Caco-2 (cell line): ENCODE measurements around the gene NGEF. TPM values are rescaled to one million over a fixed set of nuclear protein-coding genes. Genes with fewer than 3 reads are reported as not detected.

Experiments used
- BruUV-seq: library from RNA; stranded (reverse); fragments of 400-500 nt; replicated peaks from 2 replicates; lab custom pipeline; 2021; lab: Mats Ljungman, UMichigan
- CTCF ChIA-PET: fragments of 300-600 bp; sonication (Branson Sonifier 250); formaldehyde crosslinking; loops from one replicate; lab custom pipeline; 2022; ENCODE audit warnings: antibody characterized with exemption; lab: Charles Lee
- POLR2A ChIA-PET: fragments of 300-600 bp; sonication (Branson Sonifier 250); formaldehyde crosslinking; loops from one replicate; lab custom pipeline; 2022; ENCODE audit warnings: antibody characterized with exemption; lab: Charles Lee
- DNase-seq, 2 experiments: peaks; one replicate each; pipeline versions ENCODE4 v3.0.0 to v3.0.0-alpha.2; 2020 to 2022
- H3K27me3 ChIP-seq: replicated peaks from 2 replicates; pipeline ENCODE4 v1.6.0; 2011; ENCODE audit warnings: low read length; ENCODE audit not compliant: control insufficient read depth, insufficient read depth
- H3K36me3 ChIP-seq: 2 replicates; pipeline ENCODE4 v1.5.1; 2011; ENCODE audit warnings: low read length; ENCODE audit not compliant: control insufficient read depth, insufficient read depth
- H3K4me1 ChIP-seq: fragments of 250-450 bp; sonication (Bioruptor Pico); 2 replicates; pipeline ENCODE4 v1.5.1; 2020; ENCODE audit warnings: mild to moderate bottlenecking
- H3K4me3 ChIP-seq: 2 replicates; pipeline ENCODE4 v1.5.1; 2011; ENCODE audit warnings: low read depth, mild to moderate bottlenecking, control low read depth, low read length
- H3K9me3 ChIP-seq: fragments of 250-450 bp; sonication (Bioruptor Pico); 2 replicates; pipeline ENCODE4 v1.5.1; 2020; ENCODE audit warnings: mild to moderate bottlenecking, moderate library complexity
- H3K27ac Mint-ChIP-seq: one replicate; pipeline ENCODE4 v1.8.0; 2022; ENCODE audit warnings: mixed read lengths; ENCODE audit not compliant: unreplicated experiment
- H3K27me3 Mint-ChIP-seq: one replicate; pipeline ENCODE4 v1.8.0; 2022; ENCODE audit warnings: mixed read lengths; ENCODE audit not compliant: insufficient read depth, unreplicated experiment
- H3K36me3 Mint-ChIP-seq: one replicate; pipeline ENCODE4 v1.8.0; 2022; ENCODE audit warnings: mild to moderate bottlenecking, mixed read lengths; ENCODE audit not compliant: insufficient read depth, unreplicated experiment
- H3K4me1 Mint-ChIP-seq: one replicate; pipeline ENCODE4 v1.8.0; 2022; ENCODE audit warnings: low read depth, mixed read lengths; ENCODE audit not compliant: unreplicated experiment
- H3K4me3 Mint-ChIP-seq: one replicate; pipeline ENCODE4 v1.8.0; 2022; ENCODE audit warnings: mild to moderate bottlenecking, moderate library complexity, mixed read lengths; ENCODE audit not compliant: unreplicated experiment
- H3K9me3 Mint-ChIP-seq: one replicate; pipeline ENCODE4 v1.8.0; 2022; ENCODE audit warnings: mixed read lengths; ENCODE audit not compliant: unreplicated experiment
- intact Hi-C: fragments of 100-400 bp; cut with micrococcal nuclease; formaldehyde crosslinking; loops from one replicate; pipeline ENCODE4 v1.10.0; 2022; ENCODE audit not compliant: unreplicated experiment
- total RNA-seq: library from RNA; stranded (reverse); gene quantifications from 2 replicates; pipeline ENCODE4 v1.2.3, GENCODE V29; 2022
- TF ChIP-seq, protein P1 (sequence below), 2 experiments: fragments of 200-600 bp in 1 of 2; IDR thresholded peaks; 1 replicate in 1 of 2; 2 replicates in 1 of 2; pipeline versions ENCODE4 v1.5.1 to v1.8.0; 2011 to 2022; ENCODE audit warnings: antibody characterized with exemption in 1 of 2, control low read depth in 1 of 2, inconsistent platforms in 1 of 2, low read depth in 1 of 2, low read length in 1 of 2, mild to moderate bottlenecking in 1 of 2, moderate library complexity in 1 of 2; ENCODE audit not compliant: insufficient read depth in 1 of 2, severe bottlenecking in 1 of 2, unreplicated experiment in 1 of 2

NGEF gene
- total RNA-seq, 1 experiment from 2014 or later = 0.77 TPM

DNA sequence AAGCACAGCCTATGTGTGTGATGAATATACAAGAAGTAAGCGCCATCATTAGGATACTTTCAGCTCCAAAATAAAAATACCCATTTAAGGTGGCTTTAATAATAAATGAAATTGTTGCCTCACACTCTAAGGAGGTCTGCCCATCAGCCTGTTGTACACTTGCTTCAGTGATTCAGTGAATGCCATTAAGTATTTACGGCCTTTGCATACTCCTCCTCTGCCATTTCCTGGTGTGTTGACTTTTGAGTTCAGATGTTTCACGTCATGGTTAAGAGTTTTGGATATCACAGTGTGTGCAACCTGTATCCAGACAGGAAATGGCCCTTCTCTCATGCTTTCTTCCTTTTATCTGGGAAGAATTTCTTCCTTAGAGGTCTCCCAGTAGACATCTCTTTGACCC is 181.6 kb downstream of the NGEF start:
- DNase-seq = no peak
- H3K27me3 ChIP-seq = no peaks in the 10 kb centered on the region
- no peaks in the 10 kb centered on the region for H3K36me3 ChIP-seq
- Mint-ChIP-seq H3K27me3 (no peaks in the 10 kb centered on the region), H3K4me1 (no peaks in the 10 kb centered on the region), H3K27ac (no peak overlapping the region), H3K9me3 (no peaks in the 10 kb centered on the region), H3K4me3 (no peak overlapping the region), H3K36me3 (peaks cover 48% of the 10 kb centered on the region)
- no TSS peak for BruUV-seq
- ChIA-PET CTCF (no interaction called here), POLR2A (no interaction called here)
- TF ChIP-seq, protein P1, sequence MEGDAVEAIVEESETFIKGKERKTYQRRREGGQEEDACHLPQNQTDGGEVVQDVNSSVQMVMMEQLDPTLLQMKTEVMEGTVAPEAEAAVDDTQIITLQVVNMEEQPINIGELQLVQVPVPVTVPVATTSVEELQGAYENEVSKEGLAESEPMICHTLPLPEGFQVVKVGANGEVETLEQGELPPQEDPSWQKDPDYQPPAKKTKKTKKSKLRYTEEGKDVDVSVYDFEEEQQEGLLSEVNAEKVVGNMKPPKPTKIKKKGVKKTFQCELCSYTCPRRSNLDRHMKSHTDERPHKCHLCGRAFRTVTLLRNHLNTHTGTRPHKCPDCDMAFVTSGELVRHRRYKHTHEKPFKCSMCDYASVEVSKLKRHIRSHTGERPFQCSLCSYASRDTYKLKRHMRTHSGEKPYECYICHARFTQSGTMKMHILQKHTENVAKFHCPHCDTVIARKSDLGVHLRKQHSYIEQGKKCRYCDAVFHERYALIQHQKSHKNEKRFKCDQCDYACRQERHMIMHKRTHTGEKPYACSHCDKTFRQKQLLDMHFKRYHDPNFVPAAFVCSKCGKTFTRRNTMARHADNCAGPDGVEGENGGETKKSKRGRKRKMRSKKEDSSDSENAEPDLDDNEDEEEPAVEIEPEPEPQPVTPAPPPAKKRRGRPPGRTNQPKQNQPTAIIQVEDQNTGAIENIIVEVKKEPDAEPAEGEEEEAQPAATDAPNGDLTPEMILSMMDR (IDR thresholded peaks at IDR 0.05; ENCODE audit: insufficient read depth in 1 of 2, low read depth in 1 of 2, low read length in 1 of 2, severe bottlenecking in 1 of 2, unreplicated experiment in 1 of 2) = no peak
- H3K4me1 ChIP-seq = no peaks in the 10 kb centered on the region
- intact Hi-C loops = no loop called here
- H3K9me3 ChIP-seq = no peaks in the 10 kb centered on the region
- no peak overlapping the region for H3K4me3 ChIP-seq

DNA sequence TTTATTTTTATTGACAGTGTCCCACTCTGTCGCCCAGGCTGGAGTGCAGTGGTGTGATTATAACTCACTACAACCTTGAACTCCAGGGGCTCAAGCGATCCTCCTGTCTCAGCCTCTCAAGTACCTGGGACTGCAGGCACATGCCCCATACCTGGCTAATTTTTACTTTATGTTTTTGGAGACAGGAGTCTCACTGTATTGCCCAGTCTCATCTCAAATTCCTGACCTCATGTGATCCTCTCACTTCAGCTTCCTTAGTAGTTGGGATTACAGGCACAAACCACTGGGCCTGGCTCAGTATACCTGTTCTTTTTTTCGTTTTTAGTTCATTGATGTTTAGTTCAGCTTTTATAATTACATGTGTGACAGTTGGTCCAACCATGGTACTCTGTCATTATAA is 183.1 kb downstream of the NGEF start:
- H3K9me3 Mint-ChIP-seq = no peaks in the 10 kb centered on the region
- no TSS peak for BruUV-seq
- H3K27me3 Mint-ChIP-seq = no peaks in the 10 kb centered on the region
- H3K36me3 ChIP-seq = no peaks in the 10 kb centered on the region
- H3K9me3 ChIP-seq = no peaks in the 10 kb centered on the region
- no peaks in the 10 kb centered on the region for H3K27me3 ChIP-seq
- H3K27ac Mint-ChIP-seq = no peak overlapping the region
- no peaks in the 10 kb centered on the region for H3K4me1 Mint-ChIP-seq
- peaks cover 38% of the 10 kb centered on the region for H3K36me3 Mint-ChIP-seq
- DNase-seq = no peak
- H3K4me3 Mint-ChIP-seq = no peak overlapping the region
- ChIA-PET POLR2A (no interaction called here), CTCF (no interaction called here)
- intact Hi-C loops = no loop called here
- TF ChIP-seq, protein P1 (IDR thresholded peaks at IDR 0.05; ENCODE audit: insufficient read depth in 1 of 2, low read depth in 1 of 2, low read length in 1 of 2, severe bottlenecking in 1 of 2, unreplicated experiment in 1 of 2) = no peak
- no peak overlapping the region for H3K4me3 ChIP-seq
- H3K4me1 ChIP-seq = no peaks in the 10 kb centered on the region

Other genes with a start within 250 kb of the NGEF start
- gene KCNJ13, start 236.7 kb downstream of the NGEF start, total RNA-seq = 0.23 and 0.59 TPM in 2 replicates
- 4.3 and 4.8 TPM in 2 replicates for gene SNORC, start 143.0 kb downstream of the NGEF start, total RNA-seq
- gene NEU2, start 19.4 kb upstream of the NGEF start, total RNA-seq = not detected in 2 replicates
- not detected in 2 replicates for gene INPP5D, start 47.1 kb upstream of the NGEF start, total RNA-seq
- 20.1 and 24.4 TPM in 2 replicates for gene ATG16L1, start 238.4 kb upstream of the NGEF start, total RNA-seq